ENCODE measurements around the gene PTCH2.
"Not testable (repeated sequence)": the region's sequence is repeated elsewhere in the genome, so short reads cannot be mapped to it uniquely, and the experiment has no call there.

Gene PTCH2

DNA sequence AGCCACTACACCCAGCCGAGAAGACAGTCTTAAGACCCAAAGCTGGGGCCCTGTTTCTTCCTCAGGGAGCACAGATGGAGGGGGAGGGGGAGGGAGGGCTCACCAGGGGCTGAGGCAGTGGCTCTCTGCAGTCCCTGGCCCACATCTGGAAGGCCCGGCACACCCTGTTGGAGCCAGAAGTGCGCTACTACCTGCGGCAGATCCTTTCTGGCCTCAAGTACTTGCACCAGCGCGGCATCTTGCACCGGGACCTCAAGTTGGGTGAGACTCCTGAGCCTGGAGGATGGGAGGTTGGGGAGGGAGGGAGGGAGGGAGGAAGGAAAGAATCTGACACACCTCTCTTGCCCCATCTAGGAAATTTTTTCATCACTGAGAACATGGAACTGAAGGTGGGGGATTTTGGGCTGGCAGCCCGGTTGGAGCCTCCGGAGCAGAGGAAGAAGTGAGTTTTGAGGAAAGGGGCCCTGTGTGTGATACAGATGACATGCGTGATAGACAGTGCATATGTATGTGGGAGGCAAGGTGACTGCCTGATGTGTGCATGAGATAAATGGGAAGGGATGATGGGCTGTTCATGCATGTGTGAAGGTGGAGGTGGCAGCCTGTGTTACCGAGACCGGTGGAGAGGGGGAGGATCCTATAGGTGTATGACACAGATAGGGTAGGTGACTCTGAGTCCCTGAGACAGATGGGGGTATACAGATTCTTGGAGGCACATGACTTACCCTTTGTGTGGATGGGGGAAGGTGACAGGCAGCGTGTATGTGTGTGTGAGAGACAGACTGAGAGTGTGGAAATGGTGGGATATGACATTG is 41.4 kb downstream of the PTCH2 start:
- DNase-seq, result no peak

DNA sequence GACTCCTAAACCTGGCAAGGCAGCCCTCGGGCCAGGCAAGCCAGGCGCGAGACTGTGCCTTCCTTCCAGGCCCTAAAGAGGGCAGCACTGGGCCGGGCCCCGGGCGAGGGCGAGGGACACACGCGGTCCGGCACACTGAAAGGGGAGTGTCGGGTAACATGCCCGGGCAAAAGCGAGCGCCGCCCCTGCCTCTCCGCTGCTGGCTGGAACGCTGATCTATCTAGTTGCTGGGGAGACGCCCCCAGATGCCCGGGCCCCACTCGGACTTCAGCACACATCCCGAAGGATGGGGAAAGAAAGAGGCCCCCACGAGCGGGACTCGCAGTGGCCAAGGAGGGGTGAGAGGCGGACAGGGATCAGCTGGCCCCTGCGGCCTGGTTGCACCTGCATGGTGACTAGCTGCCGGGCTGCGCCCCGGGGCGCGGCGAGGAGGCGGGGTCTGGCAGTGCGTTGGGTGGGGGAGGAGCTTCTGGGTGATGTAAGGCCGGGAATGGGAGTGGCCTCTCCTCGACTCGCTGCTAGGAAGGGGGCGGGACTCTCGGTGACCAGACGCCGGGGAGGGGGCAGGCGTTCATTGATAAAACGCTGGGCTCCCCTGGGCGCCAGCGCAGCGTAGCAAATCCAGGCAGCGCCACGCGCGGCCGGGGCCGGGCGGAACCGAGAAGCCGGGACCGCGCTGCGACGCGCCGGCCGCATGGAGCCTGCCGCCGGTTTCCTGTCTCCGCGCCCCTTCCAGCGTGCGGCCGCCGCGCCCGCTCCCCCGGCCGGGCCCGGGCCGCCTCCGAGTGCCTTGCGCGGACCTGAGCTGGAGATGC is 43.1 kb downstream of the PTCH2 start, which contains the start of gene PLK3:
Gene PLK3 (plus strand): TSS at position 608 of the 815 bp plus-strand sequence. CDS start 87 bp downstream, at position 695.
- DNase-seq, result peak; percentile 80 to 100 (median 98)

DNA sequence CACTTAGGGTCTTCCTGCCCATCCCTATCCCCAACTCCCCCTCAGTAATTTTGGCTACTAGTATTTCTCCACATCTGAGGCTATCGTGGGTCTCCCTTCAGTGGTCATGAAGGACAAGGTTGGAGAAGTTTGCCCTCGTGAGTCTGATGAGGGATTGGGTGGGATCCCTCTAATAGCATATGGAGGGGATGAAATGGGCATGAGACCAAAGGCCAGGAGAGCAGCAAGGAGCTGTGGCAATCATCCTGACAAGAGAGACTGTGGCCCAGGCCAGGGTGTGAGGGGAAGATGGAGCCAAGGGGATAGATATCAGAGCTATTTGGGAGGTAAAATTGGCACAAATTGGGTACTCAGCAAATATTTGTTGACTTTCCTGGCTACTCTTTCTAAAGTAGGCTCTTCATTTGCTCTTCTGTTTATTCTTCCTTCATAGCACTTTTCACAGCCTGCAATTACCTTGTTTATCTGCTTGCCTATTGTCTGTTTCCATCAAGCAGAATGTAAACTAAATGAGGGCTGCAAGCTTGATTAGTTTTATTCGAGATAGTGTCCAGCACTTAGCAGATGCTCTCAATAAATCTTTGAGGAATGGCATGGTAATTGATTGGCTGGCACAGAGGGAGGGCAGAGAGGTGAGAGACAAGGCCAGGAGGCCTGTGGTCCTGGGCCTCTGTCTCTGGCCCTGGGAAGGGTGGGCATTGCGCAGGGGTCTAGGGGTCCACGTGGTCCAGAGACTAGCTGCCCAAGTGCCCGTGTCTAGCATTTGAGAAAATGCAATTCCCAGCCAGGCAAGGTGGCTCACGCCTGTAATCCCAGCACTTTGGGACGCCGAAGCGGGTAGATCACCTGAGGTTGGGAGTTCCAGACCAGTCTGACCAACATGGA is 44.3 kb downstream of the PTCH2 start:
- DNase-seq, result no peak

DNA sequence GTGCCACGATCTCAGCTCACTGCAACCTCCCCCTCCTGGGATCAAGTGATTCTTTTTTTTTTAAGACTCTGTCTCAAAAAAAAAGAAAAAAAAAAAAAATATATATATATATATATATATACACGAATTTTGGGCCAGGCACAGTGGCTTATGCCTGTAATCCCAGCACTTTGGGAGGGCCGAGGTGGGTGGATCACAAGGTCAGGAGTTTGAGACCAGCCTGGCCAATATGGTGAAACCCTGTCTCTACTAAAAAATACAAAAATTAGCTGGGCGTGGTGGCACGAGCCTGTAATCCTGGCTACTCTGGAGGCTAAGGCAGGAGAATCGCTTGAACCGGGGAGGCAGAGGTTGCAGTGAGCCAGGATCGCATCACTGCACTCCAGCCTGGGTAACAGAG is 45.2 kb downstream of the PTCH2 start:
- not testable (repeated sequence) for DNase-seq

DNA sequence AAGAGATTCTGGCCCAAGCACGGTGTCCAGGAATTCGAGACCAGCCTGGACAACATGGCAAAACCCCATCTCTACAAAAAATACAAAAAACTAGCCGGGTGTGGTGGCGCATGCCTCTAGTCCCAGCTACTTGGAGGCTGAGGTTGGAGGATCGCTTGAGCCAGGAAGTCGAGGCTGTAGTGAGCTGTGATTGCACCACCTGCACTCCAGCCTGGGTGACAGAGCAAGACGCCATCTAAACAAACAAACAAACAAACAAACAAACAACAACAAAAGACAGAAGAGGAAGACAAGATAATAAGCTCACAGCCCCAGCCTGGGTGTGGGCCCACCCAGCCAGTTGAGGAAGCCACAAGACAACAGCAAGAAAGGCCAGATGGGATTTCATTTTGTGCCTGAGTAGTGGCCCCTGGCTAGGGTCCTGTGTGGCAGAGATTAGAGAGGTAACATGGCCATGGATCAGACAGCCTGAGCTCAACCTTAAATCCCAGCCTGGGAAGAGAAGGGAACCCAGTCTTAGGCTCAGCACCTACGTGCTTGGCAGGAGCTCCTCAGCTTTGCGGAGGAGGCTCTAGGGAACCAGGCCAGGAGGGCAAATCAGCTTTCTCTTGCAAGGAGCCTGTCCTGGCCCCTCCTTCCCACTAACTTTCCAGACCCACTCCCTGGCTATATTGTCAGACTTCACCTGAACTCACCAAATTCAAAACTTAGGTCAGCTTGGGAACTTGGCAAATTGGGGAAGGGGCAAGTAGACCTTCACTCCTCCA is 50.1 kb downstream of the PTCH2 start:
- DNase-seq, result no peak

DNA sequence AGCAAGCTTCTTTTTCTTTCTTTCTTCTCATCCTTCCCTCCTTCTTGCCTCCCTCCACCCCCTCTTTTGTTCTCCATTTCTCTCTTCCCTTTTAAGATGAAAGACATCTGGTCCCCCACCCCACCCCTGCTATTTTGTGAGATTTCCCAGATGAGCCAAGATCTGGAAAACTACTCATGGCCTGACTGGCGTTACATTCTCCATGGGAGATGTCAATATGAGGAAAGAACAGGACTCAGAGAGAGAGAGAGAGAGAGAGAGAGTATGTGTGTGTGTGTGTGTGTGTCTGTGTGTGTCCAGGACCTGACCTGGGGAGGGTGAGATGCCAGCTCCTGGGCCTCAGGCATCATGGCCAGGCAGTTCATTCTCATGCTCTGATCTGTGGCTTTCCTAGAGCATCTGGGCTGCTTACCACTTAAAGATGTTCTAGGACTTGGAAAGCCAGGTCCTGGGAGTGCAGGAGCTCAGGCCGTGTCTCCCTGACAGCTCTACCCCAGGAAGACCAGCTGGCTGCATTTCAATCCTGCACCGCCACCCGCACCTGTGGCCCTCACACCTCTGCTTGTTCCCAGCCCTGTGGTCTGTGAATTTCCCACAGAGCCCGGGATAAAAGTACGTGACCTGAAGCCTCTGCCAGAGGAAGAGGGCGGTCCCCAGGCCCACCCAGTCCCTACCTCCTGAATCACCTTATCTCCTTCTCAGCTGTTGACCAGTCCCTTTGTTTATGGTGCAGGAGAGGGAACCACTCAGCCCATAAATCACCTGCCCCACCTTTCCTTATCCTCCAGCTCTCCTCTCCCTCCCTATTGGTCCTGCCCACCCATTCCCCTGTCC is 51.9 kb downstream of the PTCH2 start:
- no peak for DNase-seq

DNA sequence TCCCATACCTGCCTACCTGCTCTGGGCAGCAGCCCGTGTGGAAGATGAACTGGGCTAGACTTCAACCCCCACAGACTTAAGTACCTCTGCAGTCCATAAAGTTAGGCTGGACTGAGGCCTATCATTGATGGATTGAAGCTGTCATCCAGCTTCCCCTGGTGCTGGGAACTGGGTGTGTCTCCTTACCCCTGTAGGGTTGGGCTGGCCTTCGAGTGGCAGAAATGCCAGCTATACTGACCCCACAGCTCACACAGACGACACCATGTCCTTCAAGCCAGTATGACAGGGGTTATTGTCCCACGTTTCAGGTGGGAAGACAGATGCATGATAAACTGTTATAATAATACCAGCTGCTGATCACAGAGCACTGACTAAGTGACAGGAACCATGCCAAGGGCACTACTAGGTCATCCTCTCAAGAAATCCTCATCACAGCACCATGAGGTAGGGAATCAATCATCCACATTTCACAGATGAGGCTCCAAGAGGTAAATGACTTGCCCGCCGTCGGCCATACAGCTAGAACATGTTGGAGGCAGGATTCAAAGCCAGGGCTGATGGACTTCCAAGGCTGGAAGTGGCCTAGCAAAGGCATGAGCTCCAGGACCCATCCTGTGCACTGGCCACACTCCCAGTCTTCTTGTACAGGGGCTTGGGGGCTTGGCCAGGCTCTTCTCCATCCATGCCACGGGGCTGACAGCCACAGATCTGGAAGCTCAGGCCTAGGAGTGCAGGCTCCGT is 54.8 kb downstream of the PTCH2 start, which contains the start of gene BEST4:
Gene BEST4 (minus strand): TSS at position 51 of the 741 bp plus-strand sequence. CDS start 465 bp downstream, outside the sequence.
- DNase-seq, result no peak

DNA sequence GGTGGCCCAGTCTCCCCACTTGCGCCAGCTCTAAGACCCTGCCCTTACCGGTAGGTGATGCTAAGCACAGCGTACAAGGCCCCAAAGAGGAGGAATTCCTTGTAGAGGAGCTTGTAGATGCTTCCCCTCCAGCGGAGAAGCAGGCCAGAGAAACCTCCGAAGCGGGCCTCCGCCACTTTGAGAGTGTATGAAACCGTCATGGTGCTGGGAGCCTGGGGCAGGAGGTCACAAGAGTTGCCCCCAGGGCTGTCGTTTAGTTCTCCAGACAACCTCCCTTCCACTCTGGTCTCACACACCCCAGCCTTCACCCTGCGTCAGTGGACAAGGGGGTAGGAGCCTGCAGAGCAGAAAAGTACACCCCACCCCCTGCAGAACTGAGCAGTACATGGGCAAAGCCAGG is 55.5 kb downstream of the PTCH2 start:
- no peak for DNase-seq

DNA sequence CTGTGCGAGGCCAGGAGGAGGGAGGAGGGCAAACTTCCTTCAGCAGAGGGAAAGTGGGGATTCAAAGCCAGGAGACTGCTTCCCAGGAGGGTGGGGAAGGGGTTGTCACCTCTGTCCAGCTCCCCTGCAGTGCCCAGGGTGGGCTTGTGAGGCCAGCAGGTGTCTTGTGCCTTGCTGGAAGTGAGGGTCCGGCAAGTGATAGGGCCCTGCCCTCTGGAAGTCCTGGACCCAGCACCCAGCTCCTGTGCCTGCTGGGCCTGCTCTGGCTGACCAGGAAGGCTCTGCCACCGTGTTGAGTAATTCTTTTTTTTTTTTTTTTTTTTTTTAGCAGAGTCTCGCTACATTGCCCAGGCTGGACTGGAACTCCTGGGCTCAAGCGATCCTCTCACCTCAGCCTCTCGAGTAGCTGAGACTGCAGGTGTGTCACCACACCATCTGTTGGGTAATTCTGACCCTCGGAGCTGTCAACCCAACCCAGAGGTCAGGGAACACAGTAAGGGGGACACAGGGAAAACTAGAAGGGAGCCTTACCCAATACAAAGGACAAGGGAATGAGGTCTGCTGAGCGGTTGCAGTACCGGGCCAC is 56.1 kb downstream of the PTCH2 start:
- no peak for DNase-seq

DNA sequence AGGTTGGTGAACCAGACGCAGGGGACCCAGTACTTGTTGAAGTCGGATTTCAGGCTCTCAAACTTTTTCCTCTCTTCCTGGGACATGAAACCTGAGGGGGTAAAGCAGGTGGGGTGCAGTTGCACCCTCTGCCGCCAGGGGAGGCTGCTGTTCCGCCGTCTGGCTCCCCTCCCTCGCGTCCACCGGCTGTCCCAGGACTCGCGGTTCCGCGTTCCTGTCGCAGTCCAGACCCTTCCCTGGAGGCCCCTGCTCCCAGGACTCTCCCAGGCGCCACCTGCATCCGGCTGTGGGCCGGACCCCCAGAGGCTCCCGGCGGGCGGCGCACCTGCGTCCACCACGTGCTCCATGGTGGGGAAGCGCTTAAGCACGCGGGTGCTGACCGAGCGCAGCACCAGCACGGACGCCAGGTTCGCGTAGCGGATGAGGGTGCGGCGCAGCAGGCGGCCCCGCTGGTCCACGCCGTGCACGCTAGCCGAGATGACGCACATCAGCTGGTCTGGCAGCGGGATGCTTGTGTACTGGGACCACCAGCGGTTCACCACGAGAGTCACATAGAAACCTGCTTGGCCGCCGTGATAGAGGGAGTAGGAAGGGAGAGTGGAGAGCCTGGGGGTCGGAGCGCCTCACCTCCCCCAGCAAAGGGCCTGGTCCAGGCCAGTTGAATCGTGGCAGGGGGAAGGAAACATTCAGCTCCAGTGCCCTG is 56.8 kb downstream of the PTCH2 start:
- DNase-seq, result peak in 9 of 14 donors; percentile 12 to 55 (median 26)

DNA sequence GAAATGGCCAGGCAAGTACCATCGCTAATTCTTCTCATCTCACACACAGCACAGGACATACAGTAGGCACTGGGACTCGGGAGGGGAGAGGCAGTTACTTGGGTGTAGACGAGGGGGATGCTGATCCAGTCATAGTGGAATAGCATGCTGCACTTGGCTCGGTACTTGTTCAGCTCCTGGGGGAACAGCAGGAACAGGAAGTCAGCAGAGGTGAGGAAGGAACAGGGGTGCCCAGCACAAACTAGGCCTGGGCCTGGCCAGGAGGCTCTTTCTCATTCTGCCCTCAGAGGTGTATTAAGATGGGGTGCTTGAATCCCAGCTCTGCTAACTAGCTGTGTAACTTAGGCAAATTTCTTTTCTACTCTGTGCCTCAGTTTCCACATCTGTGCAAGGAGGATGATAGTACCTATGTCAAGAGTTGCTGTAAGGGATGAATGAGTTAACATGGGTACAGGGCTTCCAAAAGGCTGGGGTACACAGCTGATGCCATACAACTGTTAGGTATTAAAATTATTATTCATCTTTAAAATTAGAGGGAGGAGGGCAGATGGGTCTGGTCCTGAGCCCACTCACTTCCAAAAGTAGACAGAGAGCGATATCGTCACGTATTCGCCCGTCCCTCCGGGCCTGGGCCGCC is 57.4 kb downstream of the PTCH2 start:
- no peak for DNase-seq

DNA sequence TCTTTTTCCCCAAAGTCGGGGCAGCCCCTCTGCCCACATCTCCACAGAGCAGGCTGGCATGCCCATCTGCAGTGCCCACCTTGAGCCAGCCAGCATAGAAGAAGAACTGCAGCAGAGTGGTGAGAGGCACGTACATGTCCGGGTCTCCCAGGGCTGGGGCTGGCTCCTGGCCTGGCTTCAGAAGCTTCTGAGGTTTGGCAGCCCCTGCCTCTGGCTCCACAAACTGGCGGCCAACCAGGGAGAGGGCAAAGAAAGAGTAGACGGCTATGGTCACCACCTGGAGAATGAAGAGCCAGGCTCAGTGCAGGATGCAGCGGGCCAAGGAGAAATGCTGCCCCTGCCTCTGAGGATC is 58.0 kb downstream of the PTCH2 start:
- DNase-seq, result no peak

DNA sequence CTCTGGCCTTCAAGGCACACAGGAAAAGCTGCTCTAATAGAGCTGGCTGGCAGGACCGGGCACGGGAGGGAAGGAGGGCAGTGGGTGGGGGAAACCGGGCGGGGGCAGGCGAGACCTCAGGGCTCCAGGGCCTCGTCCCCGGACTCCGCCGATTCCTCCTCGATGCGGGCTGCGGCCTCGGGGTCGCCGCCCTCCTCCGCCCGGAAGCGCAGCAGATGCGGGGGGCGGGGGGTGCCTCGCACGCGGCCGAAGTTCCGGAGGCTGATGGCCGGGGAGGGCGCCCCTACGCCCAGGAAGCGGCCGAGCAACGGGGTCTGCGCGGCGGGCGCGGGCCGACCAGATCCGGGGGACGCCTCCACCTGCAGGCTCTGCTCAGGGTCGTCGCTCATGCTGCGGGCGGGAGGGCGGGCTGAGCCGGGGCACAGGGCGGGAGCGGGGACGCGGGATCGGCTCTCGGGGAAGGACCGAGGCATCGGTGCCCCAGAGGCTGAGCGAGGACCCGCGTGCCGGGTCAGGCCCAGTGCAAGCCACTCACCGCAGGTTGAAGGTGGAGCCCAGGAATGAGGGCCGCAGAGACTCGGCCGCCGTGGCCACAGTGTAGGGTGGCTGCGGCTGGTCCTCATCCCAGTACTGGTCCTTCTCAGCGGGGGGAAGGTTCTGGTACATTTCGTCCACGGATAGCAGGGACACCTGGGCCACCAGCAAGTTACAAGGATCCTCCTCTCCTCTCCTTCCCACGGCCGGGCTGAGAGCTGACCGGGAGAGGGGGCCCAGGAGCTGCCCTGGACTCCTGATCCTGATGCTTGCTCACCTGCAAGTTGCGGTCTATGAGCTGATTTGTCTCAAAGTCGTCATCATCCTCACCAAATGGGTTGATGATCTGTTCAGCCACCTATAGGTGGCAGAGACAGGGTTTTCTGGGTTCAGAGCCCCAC is 58.7 kb downstream of the PTCH2 start:
- DNase-seq, result peak in 2 of 14 donors; percentile 51 to 66

DNA sequence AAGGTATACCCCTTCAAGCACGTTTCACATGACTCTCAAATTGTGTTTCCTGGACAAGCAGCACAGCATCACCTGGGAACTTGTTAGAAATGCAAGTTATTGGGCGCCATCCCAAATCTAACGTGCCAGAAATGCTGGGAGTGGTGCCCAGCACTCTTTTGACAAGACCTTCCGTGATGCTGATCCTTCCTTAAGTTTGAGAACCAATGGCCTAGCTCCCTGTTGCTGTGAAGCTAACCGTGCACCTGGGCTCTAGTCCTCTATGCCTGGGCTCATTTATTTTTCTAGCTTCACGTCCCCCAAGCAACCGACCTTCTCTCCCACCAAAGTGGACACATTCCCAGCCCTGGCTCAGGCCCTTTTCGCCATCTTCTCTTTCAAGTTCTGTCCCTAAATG is 59.4 kb downstream of the PTCH2 start:
- peak in 1 of 14 donors; percentile 39 for DNase-seq

DNA sequence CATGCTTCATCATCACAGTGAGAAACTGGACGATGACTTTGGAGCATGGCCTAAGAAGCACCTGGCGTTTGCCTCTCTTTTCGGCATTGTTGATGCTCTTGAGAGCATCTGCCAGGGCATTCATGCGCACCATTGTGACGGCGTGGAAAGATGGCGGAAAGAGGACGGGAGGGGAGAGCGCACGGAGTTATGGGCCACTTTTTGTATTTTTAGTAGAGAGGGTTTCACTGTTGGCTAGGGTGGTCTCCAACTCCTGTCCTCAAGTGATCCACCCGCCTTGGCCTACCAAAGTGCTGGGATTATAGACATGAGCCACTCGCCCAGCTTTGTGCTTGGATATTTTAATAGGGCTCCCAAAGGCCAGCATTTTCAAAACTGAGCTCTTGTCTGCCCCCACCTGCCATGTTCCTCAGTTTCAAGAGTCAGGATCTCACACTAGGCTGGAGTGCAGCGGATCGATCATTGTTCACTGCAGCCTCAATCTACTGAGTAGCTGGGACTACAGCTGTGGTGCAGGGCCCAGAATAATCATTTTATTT is 62.4 kb downstream of the PTCH2 start:
- DNase-seq, result no peak

DNA sequence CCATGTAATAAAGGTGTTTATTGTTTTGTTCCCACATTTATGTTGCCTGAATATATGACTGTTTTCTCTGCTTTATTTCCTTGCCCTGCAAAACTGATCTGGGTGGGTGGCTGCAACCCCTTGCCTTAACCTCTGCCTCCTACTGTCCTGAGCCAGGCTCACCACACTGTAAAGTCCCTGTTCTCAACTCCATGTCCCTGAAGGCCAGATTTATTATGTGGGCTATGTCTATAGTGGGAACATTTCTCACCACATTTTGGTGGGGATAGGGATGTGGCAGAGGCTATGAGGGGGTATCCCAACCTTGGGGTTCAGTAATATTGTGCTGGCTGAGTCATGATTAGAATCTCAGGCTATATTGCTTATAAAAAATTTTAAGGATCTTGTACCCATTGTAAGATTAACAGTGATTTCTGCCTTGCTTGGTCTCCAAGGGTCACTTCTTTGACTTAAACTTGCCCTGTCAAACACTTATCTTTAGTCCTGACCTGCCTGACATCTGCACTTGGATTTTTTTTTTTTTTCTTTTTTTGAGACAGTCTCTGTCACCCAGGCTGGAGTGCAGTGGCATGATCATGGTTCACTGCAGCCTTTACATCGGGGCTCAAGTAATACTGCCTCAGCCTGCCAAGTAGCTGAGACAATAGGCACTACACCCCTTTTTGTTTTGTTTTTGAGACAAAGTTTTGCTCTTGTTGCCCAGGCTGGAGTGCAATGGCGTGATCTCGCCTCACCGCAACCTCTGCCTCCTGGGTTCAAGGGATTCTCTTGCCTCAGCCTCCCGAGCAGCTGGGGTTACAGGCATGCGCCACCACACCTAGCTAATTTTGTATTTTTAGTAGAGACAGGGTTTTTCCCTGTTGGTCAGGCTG is 64.1 kb downstream of the PTCH2 start:
- no peak for DNase-seq

Measured in C1 segment of cervical spinal cord (tissue), 14 donors.